DND-41 (cell line): ENCODE measurements around the gene STXBP5.

Source experiments
- ATAC-seq: fragments of 200-7000 bp; cut with Tn5 transposase; 3 replicates; pipeline ENCODE4 v1.9.1; 2021; ENCODE audit warnings: low read depth; ENCODE audit not compliant: insufficient read depth
- DNase-seq: peaks from one replicate; pipeline ENCODE4 v3.0.0-alpha.2; 2020
- H2AFZ ChIP-seq: 2 replicates; pipeline ENCODE4 v1.6.0; 2012; ENCODE audit warnings: low read depth, low read length
- H3K27ac ChIP-seq: 2 replicates; pipeline ENCODE4 v1.5.1; 2012; ENCODE audit warnings: low read length, inconsistent platforms
- H3K27me3 ChIP-seq: fragments of 200-600 bp; sonication (generic); 2 replicates; pipeline ENCODE4 v1.6.0; 2012; ENCODE audit warnings: low read length, mild to moderate bottlenecking, inconsistent platforms; ENCODE audit not compliant: insufficient read depth, poor library complexity
- H3K36me3 ChIP-seq: 2 replicates; pipeline ENCODE4 v1.5.1; 2012; ENCODE audit warnings: low read length, inconsistent platforms; ENCODE audit not compliant: insufficient read depth
- H3K4me1 ChIP-seq: 2 replicates; pipeline ENCODE4 v1.5.1; 2012; ENCODE audit warnings: mild to moderate bottlenecking, low read length; ENCODE audit not compliant: insufficient read depth
- H3K4me2 ChIP-seq: 2 replicates; pipeline ENCODE4 v1.6.0; 2012; ENCODE audit warnings: mild to moderate bottlenecking, moderate library complexity, low read length, inconsistent platforms; ENCODE audit not compliant: insufficient read depth
- H3K4me3 ChIP-seq, 2 experiments: fragments of 200-600 bp in 1 of 2; shearing (Covaris generic) in 1 of 2; 2 replicates each; pipeline ENCODE4 v1.5.1; 2012 to 2016; ENCODE audit warnings: inconsistent platforms in 2 of 2, low read length in 2 of 2, mild to moderate bottlenecking in 2 of 2, low read depth in 1 of 2, moderate library complexity in 1 of 2
- H3K79me2 ChIP-seq: 2 replicates; pipeline ENCODE4 v1.6.0; 2012; ENCODE audit warnings: low read length, inconsistent platforms; ENCODE audit not compliant: insufficient read depth
- H3K9ac ChIP-seq: 2 replicates; pipeline ENCODE4 v1.6.0; 2012; ENCODE audit warnings: low read depth, mild to moderate bottlenecking, inconsistent platforms, low read length, moderate library complexity
- H3K9me3 ChIP-seq: 2 replicates; pipeline ENCODE4 v1.5.1; 2012; ENCODE audit warnings: low read length, moderate library complexity, mild to moderate bottlenecking, inconsistent platforms; ENCODE audit not compliant: insufficient read depth, severe bottlenecking
- H4K20me1 ChIP-seq: 2 replicates; pipeline ENCODE4 v1.6.0; 2012; ENCODE audit warnings: low read length; ENCODE audit not compliant: insufficient read depth
- CTCF ChIP-seq: IDR thresholded peaks from 2 replicates; pipeline ENCODE4 v1.5.1; 2012; ENCODE audit warnings: borderline replicate concordance, low read length, moderate library complexity, mild to moderate bottlenecking; ENCODE audit not compliant: poor library complexity, severe bottlenecking; ENCODE audit errors: extremely low read depth
- EZH2 ChIP-seq: IDR thresholded peaks from 3 replicates; pipeline ENCODE4 v1.6.1; 2012; ENCODE audit warnings: borderline replicate concordance, low read depth, mild to moderate bottlenecking, moderate library complexity, low read length, inconsistent platforms; ENCODE audit not compliant: severe bottlenecking

Gene STXBP5

GRCh38 chr6:147392917-147393625 is 188.9 kb downstream of the STXBP5 start:
- no peak for DNase-seq
- Histone ChIP-seq H2AFZ (no peak overlapping the region), H3K36me3 (no peaks in the 10 kb centered on the region), H3K27ac (no peak overlapping the region), H3K4me3 (no peak overlapping the region), H3K4me1 (no peaks in the 10 kb centered on the region), H3K27me3 (no peaks in the 10 kb centered on the region), H3K9ac (no peak overlapping the region), H3K79me2 (no peaks in the 10 kb centered on the region), H4K20me1 (no peaks in the 10 kb centered on the region), H3K9me3 (no peaks in the 10 kb centered on the region), H3K4me2 (no peak overlapping the region)
- TF ChIP-seq CTCF (no peak), EZH2 (no peak)
- ATAC-seq = no peak

- Histone ChIP-seq H4K20me1 (no peaks in the 10 kb centered on the region), H3K9ac (no peak overlapping the region), H3K9me3 (no peaks in the 10 kb centered on the region), H3K4me1 (no peaks in the 10 kb centered on the region), H3K4me2 (no peak overlapping the region), H3K36me3 (no peaks in the 10 kb centered on the region), H2AFZ (no peak overlapping the region), H3K79me2 (no peaks in the 10 kb centered on the region), H3K27me3 (no peaks in the 10 kb centered on the region), H3K27ac (no peak overlapping the region), H3K4me3 (no peak overlapping the region)
- no peak for DNase-seq
- TF ChIP-seq CTCF = no peak
- TF ChIP-seq EZH2 = no peak
- ATAC-seq = no peak
Measured at GRCh38 chr6:147395158-147395557, 190.9 kb downstream of the STXBP5 start.

GRCh38 chr6:147397306-147397705 is 193.1 kb downstream of the STXBP5 start:
- ATAC-seq (no peak), DNase-seq (no peak)

More at GRCh38 chr6:147397306-147397705, 193.1 kb downstream of the STXBP5 start:
- Histone ChIP-seq H4K20me1 (no peaks in the 10 kb centered on the region), H3K27ac (no peak overlapping the region), H3K9me3 (peaks cover 7% of the 10 kb centered on the region), H3K4me2 (no peak overlapping the region), H3K27me3 (no peaks in the 10 kb centered on the region), H3K4me3 (no peak overlapping the region), H2AFZ (no peak overlapping the region), H3K4me1 (no peaks in the 10 kb centered on the region), H3K9ac (no peak overlapping the region), H3K79me2 (no peaks in the 10 kb centered on the region), H3K36me3 (no peaks in the 10 kb centered on the region)
- no peak for TF ChIP-seq CTCF
